IMR-90 (cell line): Measurements from ENCODE around the gene LAPTM5. TPM values are rescaled to one million over a fixed set of nuclear protein-coding genes. Genes with fewer than 3 reads are reported as not detected.

Source experiments
- BHLHE40 ChIP-seq: fragments of 150-350 bp; IDR thresholded peaks from 2 replicates; pipeline ENCODE4 v1.6.1; 2016; ENCODE audit warnings: mild to moderate bottlenecking, low read depth, low read length
- CEBPB ChIP-seq: IDR thresholded peaks from 2 replicates; pipeline ENCODE4 v1.6.1; 2012; ENCODE audit warnings: low read depth, low read length, improper control_type of control experiment
- MAFK ChIP-seq: IDR thresholded peaks from 2 replicates; pipeline ENCODE4 v1.6.1; 2012; ENCODE audit warnings: low read depth, low read length, improper control_type of control experiment
- MAZ ChIP-seq: IDR thresholded peaks from 2 replicates; pipeline ENCODE4 v1.6.1; 2012; ENCODE audit warnings: low read depth, mild to moderate bottlenecking, low read length, improper control_type of control experiment, moderate library complexity, borderline replicate concordance
- RAD21 ChIP-seq: IDR thresholded peaks from 2 replicates; pipeline ENCODE4 v1.6.1; 2012; ENCODE audit warnings: low read length, improper control_type of control experiment
- polyA plus RNA-seq, 3 experiments: library from polyadenylated mRNA; depleted of rRNA; stranded (reverse); fragments of >200 nt; gene quantifications; 2 replicates each; pipeline ENCODE4 v1.2.3, GENCODE V29; 2012; ENCODE audit warnings: low replicate concordance in 1 of 3
- total RNA-seq: library from RNA; depleted of rRNA; stranded (reverse); fragments of >200 nt; gene quantifications from 2 replicates; pipeline ENCODE4 v1.2.3, GENCODE V29; 2012
- TF ChIP-seq, protein P1 (sequence below): fragments of 150-350 bp; IDR thresholded peaks from 2 replicates; pipeline ENCODE4 v1.6.1; 2016; ENCODE audit warnings: low read depth, mild to moderate bottlenecking, low read length, moderate library complexity, borderline replicate concordance

LAPTM5 gene
- total and polyA plus RNA-seq, 2 of the 4 experiments (the other 2 are of a cell fraction): 0.09 TPM; not detected in 1

DNA sequence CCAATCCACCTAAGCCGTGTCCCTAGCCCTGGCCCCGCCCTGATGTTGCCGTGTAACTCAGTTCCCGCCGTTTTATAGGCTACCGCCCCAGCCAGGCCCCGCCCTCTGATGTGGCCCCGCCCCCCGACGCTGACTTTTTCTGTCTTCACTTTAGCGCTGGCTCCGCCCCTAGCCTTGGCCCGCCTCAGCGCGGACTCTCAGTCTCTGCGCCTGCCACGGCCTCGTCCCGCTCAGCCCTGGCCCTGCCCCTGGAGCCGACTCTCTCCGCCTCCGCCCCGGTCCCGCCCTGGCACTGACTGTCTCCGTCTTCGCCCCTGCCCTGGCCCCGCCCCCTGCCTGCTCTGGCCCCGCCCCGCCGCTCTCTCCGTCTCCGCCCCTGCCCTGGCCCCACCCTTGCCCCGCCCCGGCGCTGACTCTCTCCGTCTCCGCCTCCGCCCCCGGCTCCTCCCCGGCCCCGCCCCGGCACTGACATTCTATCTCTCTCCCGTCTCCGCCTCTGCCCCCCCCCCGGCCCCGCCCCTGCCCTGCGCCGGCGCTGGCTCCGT lies 39.4 kb downstream of the LAPTM5 start (continued):
- TF ChIP-seq, protein P1, sequence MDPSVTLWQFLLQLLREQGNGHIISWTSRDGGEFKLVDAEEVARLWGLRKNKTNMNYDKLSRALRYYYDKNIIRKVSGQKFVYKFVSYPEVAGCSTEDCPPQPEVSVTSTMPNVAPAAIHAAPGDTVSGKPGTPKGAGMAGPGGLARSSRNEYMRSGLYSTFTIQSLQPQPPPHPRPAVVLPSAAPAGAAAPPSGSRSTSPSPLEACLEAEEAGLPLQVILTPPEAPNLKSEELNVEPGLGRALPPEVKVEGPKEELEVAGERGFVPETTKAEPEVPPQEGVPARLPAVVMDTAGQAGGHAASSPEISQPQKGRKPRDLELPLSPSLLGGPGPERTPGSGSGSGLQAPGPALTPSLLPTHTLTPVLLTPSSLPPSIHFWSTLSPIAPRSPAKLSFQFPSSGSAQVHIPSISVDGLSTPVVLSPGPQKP: no peak
- no peak for TF ChIP-seq BHLHE40
- TF ChIP-seq RAD21: no peak
- TF ChIP-seq CEBPB: no peak
- TF ChIP-seq MAFK: no peak
- no peak for TF ChIP-seq MAZ
